ENCODE measurements around the gene PTPRU. TPM values are rescaled to one million over a fixed set of nuclear protein-coding genes. Genes with fewer than 3 reads are reported as not detected.

Gene PTPRU
- total RNA-seq, 2 donors from 2014 or later: 28.7 to 47.8 TPM

- ATAC-seq (ENCODE audit: insufficient number of reproducible peaks, low FRiP score, low read depth) (no peak), DNase-seq (ENCODE audit: low spot score) (no peak)
- no peak overlapping the region for H3K27ac ChIP-seq
- peaks cover 9% of the 10 kb centered on the region for H3K36me3 ChIP-seq
- no peak overlapping the region for H3K4me3 ChIP-seq
- TF ChIP-seq CTCF (IDR thresholded peaks at IDR 0.05): no peak
- no peaks in the 10 kb centered on the region for H3K4me1 ChIP-seq (ENCODE audit: control insufficient read depth in 1 of 2, low read depth in 2 of 2)
- no peaks in the 10 kb centered on the region for H3K9me3 ChIP-seq
- H3K27me3 ChIP-seq (replicated peaks; ENCODE audit: insufficient read depth): no peaks in the 10 kb centered on the region
Observed at GRCh38 chr1:29284961-29285560, 48.7 kb downstream of the PTPRU start.

DNA sequence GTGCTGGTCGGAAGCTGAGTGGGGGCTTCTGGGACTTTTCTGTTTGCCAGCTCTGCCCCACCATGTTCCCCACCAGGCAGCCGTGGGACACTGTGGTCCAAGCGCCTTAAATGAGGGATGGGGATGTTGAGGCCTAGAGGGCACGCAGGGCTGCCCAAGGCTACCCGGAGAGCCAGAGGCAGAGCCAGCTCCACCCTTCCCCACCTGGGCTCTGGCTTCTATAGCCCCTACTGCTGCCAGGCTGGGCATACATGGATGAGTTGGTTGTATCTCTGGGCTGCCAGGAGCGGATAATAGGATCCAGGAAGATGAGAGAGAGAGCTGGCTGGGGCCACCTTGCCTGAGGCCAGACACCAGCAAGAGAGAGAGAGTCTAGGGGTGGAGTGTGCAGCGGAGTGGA is 49.4 kb downstream of the PTPRU start:
- DNase-seq (ENCODE audit: low spot score) (no peak), ATAC-seq (ENCODE audit: insufficient number of reproducible peaks, low FRiP score, low read depth) (no peak)
- Histone ChIP-seq H3K27ac (no peak overlapping the region), H3K4me3 (no peak overlapping the region), H3K9me3 (no peaks in the 10 kb centered on the region), H3K27me3 (replicated peaks; ENCODE audit: insufficient read depth) (no peaks in the 10 kb centered on the region), H3K4me1 (ENCODE audit: control insufficient read depth in 1 of 2, low read depth in 2 of 2) (no peaks in the 10 kb centered on the region), H3K36me3 (peaks cover 9% of the 10 kb centered on the region)
- no peak for TF ChIP-seq CTCF (IDR thresholded peaks at IDR 0.05)

GRCh38 chr1:29286194-29286767 is 50.0 kb downstream of the PTPRU start:
- Histone ChIP-seq H3K4me3 (no peak overlapping the region), H3K9me3 (no peaks in the 10 kb centered on the region), H3K4me1 (ENCODE audit: control insufficient read depth in 1 of 2, low read depth in 2 of 2) (no peaks in the 10 kb centered on the region), H3K27me3 (replicated peaks; ENCODE audit: insufficient read depth) (no peaks in the 10 kb centered on the region), H3K36me3 (peaks cover 9% of the 10 kb centered on the region), H3K27ac (no peak overlapping the region)
- DNase-seq (ENCODE audit: low spot score) (no peak), ATAC-seq (ENCODE audit: insufficient number of reproducible peaks, low FRiP score, low read depth) (no peak)
- TF ChIP-seq CTCF (IDR thresholded peaks at IDR 0.05): no peak

DNA sequence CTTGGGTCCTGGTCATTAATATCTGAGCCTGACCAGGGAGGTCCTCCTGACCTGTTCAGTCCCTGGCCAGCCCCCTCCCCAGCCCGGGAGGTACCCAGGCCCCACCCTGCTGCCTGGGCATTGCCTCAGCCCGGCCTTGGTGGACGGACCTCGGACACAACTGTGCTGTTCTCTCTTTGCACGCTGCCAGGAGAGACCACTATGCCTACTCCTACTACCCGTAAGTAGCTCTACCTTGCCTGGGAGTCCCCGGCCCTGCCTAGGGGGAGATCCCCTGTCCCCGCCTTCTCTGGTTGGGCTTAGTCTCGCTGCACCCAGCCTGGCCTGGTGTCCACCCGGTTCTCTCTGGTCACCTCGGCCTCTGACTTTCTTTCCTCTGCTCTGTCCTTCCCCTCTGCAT is 53.2 kb downstream of the PTPRU start:
- DNase-seq (ENCODE audit: low spot score) (no peak), ATAC-seq (ENCODE audit: insufficient number of reproducible peaks, low FRiP score, low read depth) (no peak)
- Histone ChIP-seq H3K4me1 (ENCODE audit: control insufficient read depth in 1 of 2, low read depth in 2 of 2) (no peaks in the 10 kb centered on the region), H3K4me3 (no peak overlapping the region), H3K27me3 (replicated peaks; ENCODE audit: insufficient read depth) (no peaks in the 10 kb centered on the region), H3K9me3 (no peaks in the 10 kb centered on the region), H3K27ac (no peak overlapping the region), H3K36me3 (peaks cover 11% of the 10 kb centered on the region)
- no peak for TF ChIP-seq CTCF (IDR thresholded peaks at IDR 0.05)

DNA sequence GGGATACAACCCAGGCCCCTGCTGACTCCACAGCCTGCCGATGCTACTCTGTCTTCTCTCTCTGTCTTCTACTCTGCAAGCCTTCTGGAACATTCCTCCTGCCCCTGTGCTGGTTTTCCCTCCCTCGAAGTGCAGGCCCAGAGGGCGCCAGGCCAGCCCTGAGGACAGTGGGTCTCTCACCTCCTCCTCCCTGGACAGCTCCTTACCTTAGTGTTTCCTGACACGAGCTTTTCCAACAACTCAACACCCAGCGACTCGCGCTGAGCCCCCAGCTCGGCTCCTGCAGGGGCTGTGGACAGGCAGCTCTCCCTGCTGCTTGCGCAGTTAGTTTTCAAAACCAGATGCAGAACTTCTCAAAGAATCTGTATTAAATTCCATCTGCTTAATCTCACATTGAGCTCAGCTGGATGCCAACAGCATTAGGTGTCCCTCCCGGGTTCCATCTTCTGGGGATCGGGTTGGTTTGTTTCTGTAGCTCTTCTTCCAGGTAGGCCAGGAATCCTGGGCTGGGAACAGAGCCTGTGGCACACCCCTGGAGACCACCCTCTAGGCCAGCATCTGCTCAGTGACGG is 54.2 kb downstream of the PTPRU start:
- Histone ChIP-seq H3K4me1 (ENCODE audit: control insufficient read depth in 1 of 2, low read depth in 2 of 2) (no peaks in the 10 kb centered on the region), H3K27me3 (replicated peaks; ENCODE audit: insufficient read depth) (no peaks in the 10 kb centered on the region), H3K36me3 (peaks cover 7% of the 10 kb centered on the region), H3K27ac (no peak overlapping the region), H3K4me3 (no peak overlapping the region), H3K9me3 (no peaks in the 10 kb centered on the region)
- no peak for ATAC-seq (ENCODE audit: insufficient number of reproducible peaks, low FRiP score, low read depth)
- TF ChIP-seq CTCF (IDR thresholded peaks at IDR 0.05): no peak
- DNase-seq (ENCODE audit: low spot score): no peak

All from thoracic aorta (tissue), 2 donors.